ENCODE data around the gene CENPP. TPM values are rescaled to one million over a fixed set of nuclear protein-coding genes. Genes with fewer than 3 reads are reported as not detected.

CENPP gene
- total RNA-seq, 1 experiment from 2014 or later = 4.2 TPM

DNA sequence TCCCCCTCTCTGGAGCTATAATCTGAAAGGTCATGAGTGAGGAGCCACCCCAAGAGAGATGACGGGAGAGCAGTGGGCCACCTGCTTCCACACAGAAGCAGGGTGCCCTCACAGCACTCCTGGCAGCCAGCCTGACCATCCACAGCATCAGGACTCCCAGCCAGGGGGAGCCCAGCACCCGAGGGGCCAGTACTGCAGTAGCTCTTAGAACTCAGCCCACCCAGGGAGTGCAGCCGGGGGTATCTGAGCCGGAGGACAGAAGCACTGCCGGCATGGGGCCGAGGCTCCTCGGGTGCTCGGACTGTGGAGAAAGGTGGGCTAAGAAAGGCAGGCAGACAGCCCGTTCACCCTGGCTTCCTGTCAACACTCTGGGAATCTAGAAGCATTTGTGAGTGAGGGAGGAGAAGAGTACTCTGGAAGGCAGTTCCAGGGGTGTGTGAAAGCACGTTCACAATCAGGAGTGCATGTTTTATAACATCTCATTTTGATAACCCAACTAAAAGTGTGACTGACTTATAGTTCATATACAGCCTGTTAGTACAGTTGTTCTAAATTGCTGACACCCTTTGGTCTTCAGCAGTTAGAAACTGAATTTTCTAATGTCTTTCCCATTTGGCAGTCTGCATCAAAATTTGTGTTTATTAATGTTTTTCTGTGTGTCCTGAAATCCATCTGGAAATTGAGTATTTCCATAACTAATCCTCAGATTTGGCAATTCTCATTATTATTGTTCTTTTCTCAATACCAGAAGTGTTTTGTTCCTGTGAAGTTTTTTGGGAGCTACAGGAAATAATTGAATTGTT lies 182.5 kb downstream of the CENPP start:
- Mint-ChIP-seq H3K9me3 (ENCODE audit: unreplicated experiment) (no peaks in the 10 kb centered on the region), H3K4me3 (ENCODE audit: unreplicated experiment) (no peak overlapping the region), H3K36me3 (ENCODE audit: insufficient read depth, unreplicated experiment) (peaks cover 6% of the 10 kb centered on the region), H3K4me1 (ENCODE audit: insufficient read depth, unreplicated experiment) (peaks cover 25% of the 10 kb centered on the region), H3K27me3 (ENCODE audit: insufficient read depth, unreplicated experiment) (no peaks in the 10 kb centered on the region), H3K27ac (ENCODE audit: low read depth, unreplicated experiment) (peak overlapping the region; percentile 82)
- TF ChIP-seq, protein P1, sequence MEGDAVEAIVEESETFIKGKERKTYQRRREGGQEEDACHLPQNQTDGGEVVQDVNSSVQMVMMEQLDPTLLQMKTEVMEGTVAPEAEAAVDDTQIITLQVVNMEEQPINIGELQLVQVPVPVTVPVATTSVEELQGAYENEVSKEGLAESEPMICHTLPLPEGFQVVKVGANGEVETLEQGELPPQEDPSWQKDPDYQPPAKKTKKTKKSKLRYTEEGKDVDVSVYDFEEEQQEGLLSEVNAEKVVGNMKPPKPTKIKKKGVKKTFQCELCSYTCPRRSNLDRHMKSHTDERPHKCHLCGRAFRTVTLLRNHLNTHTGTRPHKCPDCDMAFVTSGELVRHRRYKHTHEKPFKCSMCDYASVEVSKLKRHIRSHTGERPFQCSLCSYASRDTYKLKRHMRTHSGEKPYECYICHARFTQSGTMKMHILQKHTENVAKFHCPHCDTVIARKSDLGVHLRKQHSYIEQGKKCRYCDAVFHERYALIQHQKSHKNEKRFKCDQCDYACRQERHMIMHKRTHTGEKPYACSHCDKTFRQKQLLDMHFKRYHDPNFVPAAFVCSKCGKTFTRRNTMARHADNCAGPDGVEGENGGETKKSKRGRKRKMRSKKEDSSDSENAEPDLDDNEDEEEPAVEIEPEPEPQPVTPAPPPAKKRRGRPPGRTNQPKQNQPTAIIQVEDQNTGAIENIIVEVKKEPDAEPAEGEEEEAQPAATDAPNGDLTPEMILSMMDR (IDR thresholded peaks at IDR 0.05; ENCODE audit: unreplicated experiment) = no peak
- CTCF ChIA-PET = interaction anchor here (0.8 to 2.2 kb wide), 3 partner anchors 11 to 127 kb away, joined by 3 to 5 read pairs (median 3); no protein-coding TSS in a partner anchor
- BruUV-seq (replicated peaks) = no TSS peak
- POLR2A ChIA-PET = interaction anchor here (0.7 to 6.3 kb wide), 6 partner anchors 11 to 214 kb away, joined by 3 to 64 read pairs (median 4); partner anchors contain the start of genes CENPP, ECM2 and NOL8
- intact Hi-C loops (cut with micrococcal nuclease) = loop anchor here (5.0 to 10.0 kb wide), 4 partner anchors 99 to 287 kb away; partner anchors contain the start of genes CENPP and NOL8
- no peak for DNase-seq (ENCODE audit: unreplicated experiment)

DNA sequence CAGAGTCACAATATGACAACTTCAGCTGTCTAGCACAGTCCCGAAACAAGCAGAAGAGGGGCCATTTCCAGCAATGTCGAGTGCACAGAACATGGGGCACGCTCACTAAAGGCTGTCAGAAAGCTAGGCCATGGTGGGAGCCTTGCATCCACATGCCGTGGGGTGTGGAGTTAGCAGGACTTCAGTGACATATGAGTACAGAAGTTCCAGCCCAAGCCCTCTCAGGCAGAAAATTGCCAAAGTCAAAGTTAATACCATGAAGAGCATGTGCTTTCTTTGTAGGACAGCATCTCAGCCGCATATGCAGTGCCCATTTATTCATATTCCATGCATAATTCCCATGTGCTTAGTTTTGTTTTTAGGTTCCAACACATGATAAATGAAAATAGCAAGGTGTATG lies 183.3 kb downstream of the CENPP start:
- Mint-ChIP-seq H3K36me3 (ENCODE audit: insufficient read depth, unreplicated experiment) (peaks cover 6% of the 10 kb centered on the region), H3K4me1 (ENCODE audit: insufficient read depth, unreplicated experiment) (peaks cover 20% of the 10 kb centered on the region), H3K27me3 (ENCODE audit: insufficient read depth, unreplicated experiment) (no peaks in the 10 kb centered on the region), H3K4me3 (ENCODE audit: unreplicated experiment) (no peak overlapping the region), H3K27ac (ENCODE audit: low read depth, unreplicated experiment) (no peak overlapping the region), H3K9me3 (ENCODE audit: unreplicated experiment) (no peaks in the 10 kb centered on the region)
- POLR2A ChIA-PET = interaction anchor here (0.7 to 1.4 kb wide), 3 partner anchors 10 to 215 kb away, joined by 3 read pairs; partner anchors contain the start of gene ECM2
- CTCF ChIA-PET = interaction anchor here (2.2 kb wide), 1 partner anchor 10 kb away, joined by 5 read pairs; no protein-coding TSS in a partner anchor
- intact Hi-C loops (cut with micrococcal nuclease) = loop anchor here (5.0 to 10.0 kb wide), 4 partner anchors 98 to 286 kb away; partner anchors contain the start of genes CENPP and NOL8
- no TSS peak for BruUV-seq (replicated peaks)
- TF ChIP-seq, protein P1 (IDR thresholded peaks at IDR 0.05; ENCODE audit: unreplicated experiment) = no peak
- DNase-seq (ENCODE audit: unreplicated experiment) = no peak

DNA sequence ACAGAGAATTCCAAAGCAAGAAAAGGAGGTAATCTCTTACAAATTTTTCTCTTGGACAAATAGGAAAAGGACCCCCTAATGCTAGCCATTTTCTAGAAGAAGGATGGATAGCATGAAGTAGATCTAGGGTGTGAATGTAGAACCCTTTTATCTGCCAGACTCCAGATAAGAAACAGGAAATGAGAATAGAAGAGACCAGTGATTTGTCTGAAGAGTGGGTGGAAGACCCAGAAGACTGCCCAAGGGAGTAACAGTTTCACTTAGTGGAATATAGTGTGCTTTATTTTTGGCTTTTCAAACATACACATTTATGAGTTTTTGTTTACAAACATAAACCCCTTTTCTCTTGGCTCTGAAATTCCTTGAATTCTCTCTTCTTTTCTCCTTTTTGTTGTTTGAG lies 185.0 kb downstream of the CENPP start:
- intact Hi-C loops (cut with micrococcal nuclease) = no loop called here
- no peak overlapping the region for H3K4me3 Mint-ChIP-seq (ENCODE audit: unreplicated experiment)
- CTCF ChIA-PET = interaction anchor here (0.6 to 2.2 kb wide), 2 partner anchors 8 to 91 kb away, joined by 3 to 5 read pairs; no protein-coding TSS in a partner anchor

DNA sequence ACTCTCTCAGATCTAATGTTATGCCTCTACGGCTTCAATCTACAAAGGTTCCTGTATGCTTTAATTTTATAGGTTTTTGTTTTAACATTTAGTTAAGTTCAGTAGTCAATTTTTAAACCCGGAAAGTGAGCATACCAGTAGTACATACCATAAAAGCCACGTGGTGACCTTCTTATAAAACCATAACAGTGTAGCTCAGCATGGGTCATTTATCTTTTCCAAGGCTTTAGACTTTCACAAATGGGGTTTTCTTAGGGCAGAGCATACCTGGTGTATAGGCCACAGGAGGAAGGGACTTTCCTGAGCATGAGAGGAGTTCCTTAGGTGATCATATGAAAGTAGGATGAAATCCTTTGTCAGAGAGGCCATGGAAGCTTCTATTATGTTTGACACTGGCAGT lies 186.9 kb downstream of the CENPP start:
- TF ChIP-seq, protein P1 (IDR thresholded peaks at IDR 0.05; ENCODE audit: unreplicated experiment) = no peak
- Mint-ChIP-seq H3K27me3 (ENCODE audit: insufficient read depth, unreplicated experiment) (no peaks in the 10 kb centered on the region), H3K4me1 (ENCODE audit: insufficient read depth, unreplicated experiment) (peaks cover 5% of the 10 kb centered on the region), H3K27ac (ENCODE audit: low read depth, unreplicated experiment) (no peak overlapping the region), H3K4me3 (ENCODE audit: unreplicated experiment) (no peak overlapping the region), H3K9me3 (ENCODE audit: unreplicated experiment) (no peaks in the 10 kb centered on the region), H3K36me3 (ENCODE audit: insufficient read depth, unreplicated experiment) (no peaks in the 10 kb centered on the region)
- POLR2A ChIA-PET = interaction anchor here (0.8 to 1.5 kb wide), 3 partner anchors 9 to 97 kb away, joined by 3 read pairs; no protein-coding TSS in a partner anchor
- intact Hi-C loops (cut with micrococcal nuclease) = no loop called here
- no TSS peak for BruUV-seq (replicated peaks)
- DNase-seq (ENCODE audit: unreplicated experiment) = no peak
- CTCF ChIA-PET = interaction anchor here (0.6 to 1.2 kb wide), 3 partner anchors 9 to 170 kb away, joined by 3 read pairs; no protein-coding TSS in a partner anchor

More for the DNA sequence above, 185.0 kb downstream of the CENPP start:
- H3K36me3 Mint-ChIP-seq (ENCODE audit: insufficient read depth, unreplicated experiment) = peaks cover 6% of the 10 kb centered on the region
- no peak overlapping the region for H3K27ac Mint-ChIP-seq (ENCODE audit: low read depth, unreplicated experiment)
- POLR2A ChIA-PET = no interaction called here
- H3K4me1 Mint-ChIP-seq (ENCODE audit: insufficient read depth, unreplicated experiment) = peaks cover 20% of the 10 kb centered on the region
- TF ChIP-seq, protein P1 (IDR thresholded peaks at IDR 0.05; ENCODE audit: unreplicated experiment) = no peak
- H3K27me3 Mint-ChIP-seq (ENCODE audit: insufficient read depth, unreplicated experiment) = no peaks in the 10 kb centered on the region
- no TSS peak for BruUV-seq (replicated peaks)
- H3K9me3 Mint-ChIP-seq (ENCODE audit: unreplicated experiment) = no peaks in the 10 kb centered on the region
- no peak for DNase-seq (ENCODE audit: unreplicated experiment)

All from MCF 10A (cell line).